H1 (cell line): Measurements from ENCODE around the gene GPR139. TPM values are rescaled to one million over a fixed set of nuclear protein-coding genes. Genes with fewer than 3 reads are reported as not detected.

Experiments
- CTCF ChIA-PET: fragments of 300-600 bp; sonication (Branson Sonifier 250); formaldehyde crosslinking; loops from one replicate; lab custom pipeline; 2021; ENCODE audit not compliant: partially characterized antibody; lab: Charles Lee
- POLR2A ChIA-PET: fragments of 300-600 bp; sonication (Branson Sonifier 250); formaldehyde crosslinking; loops from one replicate; lab custom pipeline; 2021; ENCODE audit warnings: inconsistent platforms; ENCODE audit not compliant: partially characterized antibody; lab: Charles Lee
- DNase-seq, 2 experiments: peaks; one replicate each; pipeline versions ENCODE4 v3.0.0 to v3.0.0-alpha.2; 2010 to 2022; ENCODE audit warnings: low spot score in 2 of 2, low read depth in 1 of 2, mixed read lengths in 1 of 2
- FAIRE-seq: peaks from 2 replicates; lab custom pipeline; 2011; peaks lifted over from hg19 to GRCh38; lab: Jason Lieb, UNC
- H2AFZ ChIP-seq: 2 replicates; pipeline ENCODE4 v1.8.1; 2012; ENCODE audit warnings: low read length, inconsistent platforms
- H2AK5ac ChIP-seq: 2 replicates; pipeline ENCODE4 v1.6.1; 2013; ENCODE audit warnings: low read depth, low read length
- H2BK120ac ChIP-seq: replicated peaks from 2 replicates; pipeline ENCODE3; 2013; ENCODE audit warnings: low read depth, low read length, inconsistent platforms
- H2BK12ac ChIP-seq: 2 replicates; pipeline ENCODE4 v1.6.1; 2013; ENCODE audit warnings: low read depth, low read length
- H2BK15ac ChIP-seq: 2 replicates; pipeline ENCODE4 v1.6.1; 2013; ENCODE audit warnings: low read length
- H2BK20ac ChIP-seq: 2 replicates; pipeline ENCODE4 v1.6.1; 2013; ENCODE audit warnings: low read length
- H2BK5ac ChIP-seq: 2 replicates; pipeline ENCODE4 v1.6.1; 2013; ENCODE audit warnings: low read depth, low read length
- H3K14ac ChIP-seq: 2 replicates; pipeline ENCODE4 v1.6.1; 2013; ENCODE audit warnings: inconsistent platforms; ENCODE audit not compliant: insufficient read length
- H3K18ac ChIP-seq: 2 replicates; pipeline ENCODE4 v1.6.1; 2013; ENCODE audit warnings: low read length; ENCODE audit errors: extremely low read depth
- H3K23ac ChIP-seq: 2 replicates; pipeline ENCODE4 v1.6.1; 2013; ENCODE audit warnings: inconsistent platforms; ENCODE audit not compliant: insufficient read length
- H3K23me2 ChIP-seq: 2 replicates; pipeline ENCODE4 v1.6.1; 2013; ENCODE audit warnings: low read depth, low read length
- H3K27ac ChIP-seq: 2 replicates; pipeline ENCODE4 v1.6.1; 2011; ENCODE audit warnings: low read depth, low read length, inconsistent platforms
- H3K27me3 ChIP-seq, 4 experiments: replicated peaks in 1 of 4; 1 replicate in 1 of 4; 2 replicates in 3 of 4; pipeline versions ENCODE4 v1.6.1 to v1.8.1; 2011 to 2013; ENCODE audit warnings: low read length in 3 of 4, mild to moderate bottlenecking in 3 of 4, inconsistent platforms in 2 of 4, mixed read lengths in 2 of 4, moderate library complexity in 1 of 4; ENCODE audit not compliant: control insufficient read depth in 3 of 4, insufficient read depth in 3 of 4; ENCODE audit errors: extremely low read depth in 1 of 4
- H3K36me3 ChIP-seq, 4 experiments: 2 replicates each; pipeline versions ENCODE4 v1.6.1 to v1.8.1; 2011 to 2013; ENCODE audit warnings: mild to moderate bottlenecking in 4 of 4, low read length in 3 of 4, moderate library complexity in 2 of 4, control low read depth in 1 of 4, inconsistent platforms in 1 of 4; ENCODE audit not compliant: insufficient read depth in 4 of 4, control insufficient read depth in 2 of 4
- H3K4ac ChIP-seq: replicated peaks from 2 replicates; pipeline ENCODE3; 2013; ENCODE audit warnings: low read length, low read depth, mixed read lengths, inconsistent platforms; ENCODE audit not compliant: insufficient read length
- H3K4me1 ChIP-seq, 4 experiments: replicated peaks in 1 of 4; 1 replicate in 1 of 4; 2 replicates in 3 of 4; pipeline versions ENCODE4 v1.6.1 to v1.8.1; 2011 to 2013; ENCODE audit warnings: low read length in 3 of 4, inconsistent platforms in 2 of 4, mixed read lengths in 1 of 4; ENCODE audit not compliant: insufficient read depth in 4 of 4, control insufficient read depth in 3 of 4
- H3K4me2 ChIP-seq, 2 experiments: 2 replicates each; pipeline versions ENCODE4 v1.6.1 to v1.8.1; 2011 to 2013; ENCODE audit warnings: low read depth in 2 of 2, low read length in 2 of 2, control low read depth in 1 of 2, inconsistent platforms in 1 of 2, mild to moderate bottlenecking in 1 of 2; ENCODE audit not compliant: insufficient read depth in 1 of 2
- H3K4me3 ChIP-seq, 4 experiments: fragments of 200-600, 300-600 bp in 1 of 4; sonication (generic), shearing (Covaris generic), sonication (Bioruptor Twin) in 1 of 4; 2 replicates each; pipeline versions ENCODE4 v1.5.1 to v1.8.1; 2011 to 2016; ENCODE audit warnings: low read length in 4 of 4, low read depth in 3 of 4, control low read depth in 2 of 4, inconsistent platforms in 2 of 4, mild to moderate bottlenecking in 2 of 4, mixed read lengths in 1 of 4, moderate library complexity in 1 of 4; ENCODE audit not compliant: insufficient read depth in 2 of 4; ENCODE audit errors: extremely low read depth in 1 of 4
- H3K56ac ChIP-seq: replicated peaks from 2 replicates; pipeline ENCODE3; 2013; ENCODE audit warnings: low read depth, mild to moderate bottlenecking, mixed read lengths, low read length, inconsistent platforms; ENCODE audit not compliant: insufficient read length
- H3K79me1 ChIP-seq: 2 replicates; pipeline ENCODE4 v1.6.1; 2013; ENCODE audit warnings: low read depth, low read length, control low read depth
- H3K79me2 ChIP-seq, 2 experiments: 2 replicates each; pipeline versions ENCODE4 v1.6.1 to v1.8.1; 2012 to 2013; ENCODE audit warnings: low read length in 2 of 2, mild to moderate bottlenecking in 2 of 2, inconsistent platforms in 1 of 2; ENCODE audit not compliant: insufficient read depth in 2 of 2, control insufficient read depth in 1 of 2
- H3K9ac ChIP-seq, 4 experiments: replicated peaks in 1 of 4; 1 replicate in 1 of 4; 2 replicates in 3 of 4; pipeline versions ENCODE4 v1.6.1 to v1.8.1; 2011 to 2013; ENCODE audit warnings: low read depth in 3 of 4, low read length in 3 of 4, control low read depth in 2 of 4, mild to moderate bottlenecking in 2 of 4, moderate library complexity in 2 of 4, inconsistent platforms in 1 of 4; ENCODE audit errors: extremely low read depth in 1 of 4
- H3K9me3 ChIP-seq, 2 experiments: 2 replicates each; pipeline versions ENCODE4 v1.6.1 to v1.8.1; 2012 to 2013; ENCODE audit warnings: mild to moderate bottlenecking in 2 of 2, moderate library complexity in 2 of 2, control low read depth in 1 of 2, inconsistent platforms in 1 of 2, low read depth in 1 of 2, low read length in 1 of 2, mixed read lengths in 1 of 2; ENCODE audit not compliant: insufficient read depth in 2 of 2
- H4K20me1 ChIP-seq, 2 experiments: replicated peaks in 1 of 2; 2 replicates each; pipeline versions ENCODE3 to v1.8.1; 2011 to 2013; ENCODE audit warnings: inconsistent platforms in 2 of 2, low read length in 2 of 2, mild to moderate bottlenecking in 1 of 2; ENCODE audit not compliant: insufficient read depth in 2 of 2, control insufficient read depth in 1 of 2
- H4K5ac ChIP-seq: 2 replicates; pipeline ENCODE4 v1.6.1; 2013; ENCODE audit warnings: low read length, low read depth, mixed read lengths, inconsistent platforms; ENCODE audit not compliant: insufficient read length
- H4K8ac ChIP-seq: 2 replicates; pipeline ENCODE4 v1.8.0; 2013; ENCODE audit warnings: mild to moderate bottlenecking, moderate library complexity, low read length, inconsistent platforms; ENCODE audit not compliant: insufficient read depth; ENCODE audit errors: extremely low read depth
- H4K91ac ChIP-seq: replicated peaks from 2 replicates; pipeline ENCODE3; 2013; ENCODE audit warnings: low read length, mixed read lengths, inconsistent platforms; ENCODE audit not compliant: insufficient read length
- CEBPB ChIP-seq: IDR thresholded peaks from 2 replicates; pipeline ENCODE4 v1.6.1; 2012; ENCODE audit warnings: low read depth, low read length
- CTCF ChIP-seq, 3 experiments: IDR thresholded peaks; 1 replicate in 2 of 3; 2 replicates in 1 of 3; pipeline versions ENCODE4 v1.5.1 to v1.6.1; 2011; ENCODE audit warnings: low read length in 3 of 3, mild to moderate bottlenecking in 3 of 3, inconsistent platforms in 2 of 3, low read depth in 1 of 3, moderate library complexity in 1 of 3; ENCODE audit not compliant: insufficient read depth in 1 of 3; ENCODE audit errors: control extremely low read depth in 1 of 3
- EGR1 ChIP-seq: IDR thresholded peaks from 2 replicates; pipeline ENCODE4 v1.6.1; 2011; ENCODE audit warnings: low read depth, low read length, borderline replicate concordance
- KDM1A ChIP-seq: fragments of 200-600, 300-600 bp; sonication (generic); IDR thresholded peaks from 2 replicates; pipeline ENCODE4 v1.7.1; 2016; ENCODE audit warnings: mild to moderate bottlenecking, low read length, borderline replicate concordance
- KDM5A ChIP-seq: fragments of 200-600 bp; IDR thresholded peaks from 2 replicates; pipeline ENCODE4 v1.7.1; 2012; ENCODE audit warnings: mild to moderate bottlenecking, low read length, inconsistent platforms, mixed read lengths
- SIRT6 ChIP-seq: IDR thresholded peaks from one replicate; pipeline ENCODE4 v1.7.1; 2012; ENCODE audit warnings: low read length, inconsistent platforms
- TAF7 ChIP-seq: optimal IDR thresholded peaks from 2 replicates; pipeline ENCODE3; 2011; ENCODE audit warnings: low read depth, mild to moderate bottlenecking, inconsistent platforms, low read length, moderate library complexity, borderline replicate concordance
- TCF12 ChIP-seq: IDR thresholded peaks from 2 replicates; pipeline ENCODE4 v1.6.1; 2011; ENCODE audit warnings: low read depth, mild to moderate bottlenecking, low read length
- WGBS, 2 experiments: shearing (Covaris generic) in 1 of 2; methylation state at CpG; one replicate each; pipeline versions ENCODE4 v1.1.6 to v1.1.7; 2013 to 2015; ENCODE audit warnings: low lambda C conversion rate in 2 of 2, mixed read lengths in 2 of 2, inconsistent platforms in 1 of 2, low coverage in 1 of 2, missing lambda C conversion rate in 1 of 2; ENCODE audit not compliant: insufficient replicate concordance in 2 of 2, insufficient coverage in 1 of 2, insufficient read length in 1 of 2; ENCODE audit errors: extremely low coverage in 1 of 2, missing lambda C conversion rate in 1 of 2; 5-methylcytosine and 5-hydroxymethylcytosine counted together
- polyA plus RNA-seq, 7 experiments: library from polyadenylated mRNA; depleted of rRNA in 3 of 7; stranded (reverse) in 5 of 7; unstranded in 2 of 7; fragments of >200 nt in 5 of 7; fragments of 200-250 nt in 2 of 7; gene quantifications; 1 replicate in 5 of 7; 2 replicates in 1 of 7; 4 replicates in 1 of 7; pipeline versions ENCODE4 v1.2.1 to v1.2.3, GENCODE V29; 2011 to 2013; ENCODE audit warnings: missing spikeins in 2 of 7, mixed read lengths in 2 of 7
- total RNA-seq: library from RNA; stranded (reverse); fragmentation: NEBNext Ultra II Directional; extraction: Animal tissue kit (Norgen Biotek cat#: 25700); gene quantifications from 2 replicates; pipeline ENCODE4 v1.2.1, GENCODE V29; 2021

Gene GPR139
- total and polyA plus RNA-seq, 2 of the 8 experiments (the other 6 are each of a cell fraction or from before 2014, with no cell fraction given) = 0.84 to 2.2 TPM

GRCh38 chr16:20016234-20016633 lies 57.5 kb downstream of the GPR139 start:
- POLR2A ChIA-PET = no interaction called here
- no peak overlapping the region for H2BK12ac ChIP-seq
- H3K56ac ChIP-seq = no peak overlapping the region
- peaks cover 0 to 4% (median 0%) of the 10 kb centered on the region in 4 experiments; a peak in 2 of 7 replicates for H3K4me1 ChIP-seq
- no peaks in the 10 kb centered on the region for H4K20me1 ChIP-seq
- H3K36me3 ChIP-seq = no peaks in the 10 kb centered on the region
- no peak overlapping the region for H2AK5ac ChIP-seq
- H4K5ac ChIP-seq = no peak overlapping the region
- H3K4me2 ChIP-seq = no peak overlapping the region
- no peak overlapping the region for H3K4ac ChIP-seq
- no peak overlapping the region; the same call in none of the 2 replicates for H2AFZ ChIP-seq
- H3K79me2 ChIP-seq = no peaks in the 10 kb centered on the region
- no peak overlapping the region for H4K8ac ChIP-seq
- no peak overlapping the region for H4K91ac ChIP-seq
- H3K18ac ChIP-seq = no peak overlapping the region
- TF ChIP-seq TCF12 (no peak), CTCF (IDR thresholded peaks at IDR 0.05; ENCODE audit: control extremely low read depth in 1 of 3, insufficient read depth in 1 of 3, low read depth in 1 of 3, low read length in 3 of 3) (no peak), SIRT6 (no peak), KDM5A (no peak), EGR1 (no peak), TAF7 (no peak), CEBPB (no peak), KDM1A (no peak)
- H3K27me3 ChIP-seq = no peaks in the 10 kb centered on the region
- H2BK15ac ChIP-seq = no peak overlapping the region
- WGBS, 2 experiments = 77% methylated on average over 7 of the region's 7 CpGs; no CpG with 5 or more reads in 1 of the 2 experiments
- H3K79me1 ChIP-seq = no peaks in the 10 kb centered on the region
- H3K23ac ChIP-seq = no peak overlapping the region
- no peak overlapping the region for H3K4me3 ChIP-seq
- H3K14ac ChIP-seq = no peak overlapping the region
- no peaks in the 10 kb centered on the region for H3K23me2 ChIP-seq
- no peak overlapping the region for H2BK20ac ChIP-seq
- no peak overlapping the region for H3K9ac ChIP-seq
- H3K27ac ChIP-seq = no peak overlapping the region
- DNase-seq = no peak
- no peak overlapping the region for H2BK120ac ChIP-seq
- no peak for FAIRE-seq
- H3K9me3 ChIP-seq = no peaks in the 10 kb centered on the region
- CTCF ChIA-PET = interaction anchor here (1.1 kb wide), 1 partner anchor 23 kb away, joined by 3 read pairs; no protein-coding TSS in a partner anchor
- H2BK5ac ChIP-seq = no peak overlapping the region
